K562 (cell line): ENCODE results near the gene MINPP1. TPM values are rescaled to one million over a fixed set of nuclear protein-coding genes. Genes with fewer than 3 reads are reported as not detected.

Experiments used
- ATAC-seq: fragments of 200-7000 bp; cut with Tn5 transposase; 3 replicates; pipeline ENCODE4 v1.9.1; 2020; ENCODE audit warnings: moderate library complexity
- BruUV-seq: library from RNA; stranded (reverse); fragments of 400-500 nt; replicated peaks from 2 replicates; lab custom pipeline; 2021; lab: Mats Ljungman, UMichigan
- CTCF ChIA-PET: fragments of 300-600 bp; formaldehyde crosslinking; extraction: SDS; loops from one replicate; lab custom pipeline; 2021; ENCODE audit warnings: low intra/inter-chr PET ratio; lab: Yijun Ruan, JAX
- POLR2A ChIA-PET: fragments of 300-600, 350-650 bp; sonication (Branson Sonifier 250); formaldehyde crosslinking; extraction: SDS; loops from one replicate; lab custom pipeline; 2021; ENCODE audit warnings: antibody characterized with exemption, inconsistent platforms; lab: Yijun Ruan, JAX
- DNase-seq, 4 experiments: peaks; one replicate each; pipeline versions ENCODE4 v3.0.0 to v3.0.0-alpha.2; 2011 to 2018; ENCODE audit warnings: low spot score in 3 of 4, mixed read lengths in 3 of 4; ENCODE audit errors: extremely low read depth in 1 of 4
- FAIRE-seq: peaks from 2 replicates; lab custom pipeline; 2011; peaks lifted over from hg19 to GRCh38; lab: Jason Lieb, UNC
- H2AFZ ChIP-seq: 2 replicates; pipeline ENCODE4 v1.6.0; 2011; ENCODE audit warnings: low read depth, low read length, control low read depth, inconsistent platforms
- H3K27ac ChIP-seq: fragments of 200-600 bp; 3 replicates; pipeline ENCODE4 v1.8.0; 2011; ENCODE audit warnings: low read depth, mild to moderate bottlenecking, control low read depth, inconsistent platforms, low read length, moderate library complexity, mixed read lengths; ENCODE audit errors: extremely low read depth
- H3K27me3 ChIP-seq, 2 experiments: fragments of 300-600 bp in 1 of 2; 2 replicates in 1 of 2; 3 replicates in 1 of 2; pipeline versions ENCODE4 v1.6.0 to v1.8.0; 2011; ENCODE audit warnings: inconsistent platforms in 2 of 2, low read length in 2 of 2, mild to moderate bottlenecking in 1 of 2, mixed read lengths in 1 of 2, moderate library complexity in 1 of 2; ENCODE audit not compliant: control insufficient read depth in 2 of 2, insufficient read depth in 2 of 2
- H3K36me3 ChIP-seq: fragments of 300-600 bp; 3 replicates; pipeline ENCODE4 v1.8.0; 2011; ENCODE audit warnings: mild to moderate bottlenecking, low read length, inconsistent platforms; ENCODE audit not compliant: control insufficient read depth, insufficient read depth
- H3K4me1 ChIP-seq, 2 experiments: fragments of 200-600 bp in 1 of 2; replicated peaks in 1 of 2; 2 replicates in 1 of 2; 3 replicates in 1 of 2; pipeline versions ENCODE4 v1.5.1 to v1.8.0; 2011; ENCODE audit warnings: inconsistent platforms in 2 of 2, low read length in 2 of 2, mild to moderate bottlenecking in 1 of 2, mixed read lengths in 1 of 2, moderate library complexity in 1 of 2; ENCODE audit not compliant: control insufficient read depth in 2 of 2, insufficient read depth in 2 of 2
- H3K4me2 ChIP-seq: 2 replicates; pipeline ENCODE4 v1.6.1; 2011; ENCODE audit warnings: low read length, control low read depth, inconsistent platforms, mixed read lengths; ENCODE audit not compliant: insufficient read depth
- H3K4me3 ChIP-seq: fragments of 200-600 bp; sonication (generic), shearing (Covaris generic); 2 replicates; pipeline ENCODE4 v1.5.1; 2016; ENCODE audit warnings: control low read depth, inconsistent platforms
- H3K79me2 ChIP-seq: fragments of 200-600 bp; 3 replicates; pipeline ENCODE4 v1.8.0; 2011; ENCODE audit warnings: low read length, inconsistent platforms; ENCODE audit not compliant: control insufficient read depth, insufficient read depth
- H3K9ac ChIP-seq, 2 experiments: 2 replicates each; pipeline versions ENCODE4 v1.6.0 to v1.6.1; 2011; ENCODE audit warnings: low read depth in 2 of 2, low read length in 2 of 2, control low read depth in 1 of 2, inconsistent platforms in 1 of 2, mild to moderate bottlenecking in 1 of 2, mixed read lengths in 1 of 2; ENCODE audit not compliant: insufficient read depth in 1 of 2
- H3K9me1 ChIP-seq: one replicate; pipeline ENCODE4 v1.6.0; 2011; ENCODE audit warnings: inconsistent platforms, mild to moderate bottlenecking, low read length, moderate library complexity; ENCODE audit not compliant: control insufficient read depth, insufficient read depth
- H3K9me3 ChIP-seq: replicated peaks from 2 replicates; pipeline ENCODE4 v1.5.1; 2011; ENCODE audit warnings: low read depth, low read length, inconsistent platforms; ENCODE audit not compliant: control insufficient read depth, insufficient read depth
- H4K20me1 ChIP-seq: replicated peaks from 2 replicates; pipeline ENCODE4 v1.6.1; 2011; ENCODE audit warnings: low read length, inconsistent platforms, mixed read lengths; ENCODE audit not compliant: control insufficient read depth, insufficient read depth
- ARHGAP35 ChIP-seq: fragments of 450-650 bp; IDR thresholded peaks from 2 replicates; pipeline ENCODE4 v1.6.1; 2018; ENCODE audit not compliant: partially characterized antibody
- POLR2AphosphoS5 ChIP-seq: IDR thresholded peaks from 2 replicates; pipeline ENCODE4 v1.6.1; 2011; ENCODE audit warnings: mild to moderate bottlenecking, low read depth, low read length, moderate library complexity; ENCODE audit not compliant: control insufficient read depth, insufficient read depth
- PRDM10 ChIP-seq: fragments of 450-650 bp; IDR thresholded peaks from 2 replicates; pipeline ENCODE4 v1.6.1; 2018; ENCODE audit not compliant: partially characterized antibody
- RBFOX2 ChIP-seq: fragments of 200-400 bp; formaldehyde crosslinking; IDR thresholded peaks from 2 replicates; pipeline ENCODE4 v1.6.1; 2017; ENCODE audit warnings: low read depth, mild to moderate bottlenecking, low read length, moderate library complexity
- RFX7 ChIP-seq: fragments of 250-450 bp; sonication (Bioruptor Pico); IDR thresholded peaks from 2 replicates; pipeline ENCODE4 v1.5.1; 2021; ENCODE audit warnings: mild to moderate bottlenecking
- TSC22D4 ChIP-seq: fragments of 450-650 bp; IDR thresholded peaks from 2 replicates; pipeline ENCODE4 v1.6.1; 2016; ENCODE audit warnings: missing genetic modification characterization, missing biosample characterization, control low read depth
- USF2 ChIP-seq: sonication (generic); formaldehyde crosslinking; IDR thresholded peaks from 2 replicates; pipeline ENCODE4 v1.5.0; 2020; ENCODE audit warnings: missing genetic modification reagents
- ZNF668 ChIP-seq: fragments of 250-450 bp; sonication (Bioruptor Pico); IDR thresholded peaks from 2 replicates; pipeline ENCODE4 v1.8.0; 2022; ENCODE audit warnings: mild to moderate bottlenecking, inconsistent platforms
- WGBS: fragments of 100-300 bp; shearing (Covaris generic); methylation state at CpG from one replicate; pipeline ENCODE4 v1.1.6; 2016; ENCODE audit warnings: low coverage, mixed read lengths; ENCODE audit not compliant: insufficient coverage; ENCODE audit errors: missing lambda C conversion rate; 5-methylcytosine and 5-hydroxymethylcytosine counted together
- in situ Hi-C: fragments of 300-500 bp; cut with MboI; formaldehyde crosslinking; loops from 4 replicates; pipeline ENCODE4 v1.15.0; 2018; ENCODE audit warnings: inconsistent platforms, mixed read lengths
- intact Hi-C: fragments of 100-400 bp; cut with micrococcal nuclease; formaldehyde crosslinking; loops from 2 replicates; pipeline ENCODE4 v1.14.2; 2022
- polyA plus RNA-seq, 8 experiments: library from polyadenylated mRNA; depleted of rRNA in 4 of 8; stranded (reverse) in 5 of 8; unstranded in 3 of 8; fragments of >200 nt; fragmentation: Nextera tagmentation in 2 of 8; fragmentation: Illumina TruSeq in 1 of 8; extraction: Ambion mirVana in 2 of 8; extraction: Trizol in 1 of 8; gene quantifications; 2 replicates each; pipeline versions ENCODE4 v1.2.1 to v1.2.3, GENCODE V29; 2011 to 2014; ENCODE audit warnings: inconsistent platforms in 1 of 8, missing spikeins in 1 of 8
- total RNA-seq, 7 experiments: library from RNA; depleted of rRNA in 6 of 7; stranded (reverse); fragments of >200 nt in 6 of 7; fragmentation: Illumina TruSeq in 2 of 7; extraction: Trizol in 2 of 7; gene quantifications; 2 replicates each; pipeline versions ENCODE4 v1.2.1 to v1.2.3, GENCODE V29; 2011 to 2021; ENCODE audit warnings: low replicate concordance in 1 of 7

MINPP1 gene
- total and polyA plus RNA-seq, 9 of the 15 experiments (the other 6 are each of a cell fraction or from before 2014, with no cell fraction given) = 11.5 to 44.5 (median 27.1) TPM

- no peaks in the 10 kb centered on the region for H3K9me1 ChIP-seq
- POLR2A ChIA-PET = no interaction called here
- H3K4me1 ChIP-seq = no peaks in the 10 kb centered on the region; a peak in 2 of 5 replicates
- DNase-seq = no peak
- BruUV-seq = no TSS peak
- TF ChIP-seq RBFOX2 = 0 out of 2 replicates have a peak, but pooled peaks have one; percentile 8
- no peak for TF ChIP-seq RFX7 (CRISPR knock-in tag)
- TF ChIP-seq, all 486 proteins: peak for 1
- peaks cover 67% of the 10 kb centered on the region for H3K79me2 ChIP-seq
- no peak for FAIRE-seq
- H4K20me1 ChIP-seq = no peaks in the 10 kb centered on the region
- H3K9ac ChIP-seq = no peak overlapping the region
- no peak overlapping the region for H3K4me3 ChIP-seq
- no peaks in the 10 kb centered on the region for H3K9me3 ChIP-seq
- no peak overlapping the region for H2AFZ ChIP-seq
- no peak overlapping the region for H3K27ac ChIP-seq
- in situ Hi-C loops (loop anchor here (25.0 kb wide), 1 partner anchor 99 kb away; no protein-coding TSS in a partner anchor), intact Hi-C loops (no loop called here)
- ATAC-seq = no peak
- CTCF ChIA-PET = no interaction called here
- peaks cover 77% of the 10 kb centered on the region for H3K36me3 ChIP-seq
- WGBS = 96% methylated on average over 3 of the region's 3 CpGs
- H3K27me3 ChIP-seq = no peaks in the 10 kb centered on the region
- no peak overlapping the region for H3K4me2 ChIP-seq
Measured at GRCh38 chr10:87511526-87511925, 6.8 kb downstream of the MINPP1 start.

GRCh38 chr10:87518937-87519336 is 14.2 kb downstream of the MINPP1 start:
- Histone ChIP-seq H4K20me1 (no peaks in the 10 kb centered on the region), H3K9me3 (no peaks in the 10 kb centered on the region), H2AFZ (no peak overlapping the region), H3K4me2 (no peak overlapping the region), H3K4me1 (no peaks in the 10 kb centered on the region; a peak in 2 of 5 replicates), H3K27me3 (no peaks in the 10 kb centered on the region), H3K36me3 (peaks cover 72% of the 10 kb centered on the region), H3K27ac (no peak overlapping the region), H3K9me1 (no peaks in the 10 kb centered on the region), H3K79me2 (peaks cover 40% of the 10 kb centered on the region), H3K4me3 (no peak overlapping the region), H3K9ac (no peak overlapping the region)
- ATAC-seq (peak; percentile 49; the same call in 2 of the 3 replicates), FAIRE-seq (no peak), DNase-seq (no peak)
- ChIA-PET CTCF (no interaction called here), POLR2A (interaction anchor here (1.0 to 1.5 kb wide), 3 partner anchors 12 to 18 kb away, joined by 4 read pairs; partner anchors contain the start of gene MINPP1)
- in situ Hi-C loops = loop anchor here (25.0 kb wide), 1 partner anchor 107 kb away; no protein-coding TSS in a partner anchor
- no TSS peak for BruUV-seq
- intact Hi-C loops = no loop called here
- WGBS = 92% methylated on average over 3 of the region's 3 CpGs
- TF ChIP-seq PRDM10 = no peak
- no peak for TF ChIP-seq ARHGAP35
- no peak for TF ChIP-seq ZNF668 (CRISPR knock-in tag)
- TF ChIP-seq POLR2AphosphoS5 = peak; percentile 44; the same call in 1 of the 2 replicates
- TF ChIP-seq USF2 (CRISPR knock-in tag) = no peak
- no peak for TF ChIP-seq TSC22D4 (tag)
